ENCODE results near the gene STK38L. TPM values are rescaled to one million over a fixed set of nuclear protein-coding genes. Genes with fewer than 3 reads are reported as not detected.
A peak's percentile ranks its signal among the peaks of the same experiment; 100 is the strongest.

Gene STK38L
- total and polyA plus RNA-seq, 5 donors from 2014 or later: 10.6 to 21.7 (median 14.4) TPM

DNA sequence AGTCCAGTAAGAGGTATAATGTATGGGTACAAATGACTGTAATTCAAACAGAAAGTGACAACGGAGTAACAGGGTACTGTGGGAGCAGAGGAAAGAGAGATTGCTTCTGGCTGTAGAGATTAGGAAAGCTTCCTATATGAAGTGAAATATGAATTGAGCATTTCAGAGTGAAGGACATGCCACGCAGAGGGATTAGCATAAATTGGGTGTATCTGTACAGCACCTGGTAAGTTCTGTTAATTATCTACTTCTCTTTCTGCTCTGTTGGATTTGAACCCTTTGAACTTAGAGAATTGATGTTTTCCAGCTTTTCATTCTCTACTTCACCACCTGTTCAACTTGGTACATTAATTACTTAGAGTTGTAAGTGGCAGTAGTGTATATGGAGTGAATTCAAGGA is 8.8 kb downstream of the STK38L start:
- Mint-ChIP-seq H3K36me3 (peaks cover 27% of the 10 kb centered on the region), H3K27me3 (no peaks in the 10 kb centered on the region), H3K27ac (peak overlapping the region in 1 of 3 donors; percentile 62), H3K4me1 (peaks cover 34 to 48% (median 39%) of the 10 kb centered on the region in 4 donors), H3K4me3 (no peak overlapping the region), H3K9me3 (peaks cover 0 to 2% (median 0%) of the 10 kb centered on the region in 7 donors)
- Histone ChIP-seq H3K36me3 (ENCODE audit: control insufficient read depth, insufficient read depth, low read length) (no peaks in the 10 kb centered on the region), H3K27ac (ENCODE audit: insufficient read depth, low read length, poor library complexity, severe bottlenecking) (no peak overlapping the region), H3K4me1 (ENCODE audit: control insufficient read depth, insufficient read depth, low read length, poor library complexity, severe bottlenecking) (no peaks in the 10 kb centered on the region), H3K27me3 (ENCODE audit: control insufficient read depth, insufficient read depth, low read length) (no peaks in the 10 kb centered on the region), H3K9me3 (ENCODE audit: control insufficient read depth in 2 of 2, low read length in 2 of 2) (no peaks in the 10 kb centered on the region), H3K4me3 (ENCODE audit: low read depth, low read length) (no peak overlapping the region)
- ATAC-seq (ENCODE audit: low read depth in 2 of 2) (no peak), DNase-seq (no peak)

DNA sequence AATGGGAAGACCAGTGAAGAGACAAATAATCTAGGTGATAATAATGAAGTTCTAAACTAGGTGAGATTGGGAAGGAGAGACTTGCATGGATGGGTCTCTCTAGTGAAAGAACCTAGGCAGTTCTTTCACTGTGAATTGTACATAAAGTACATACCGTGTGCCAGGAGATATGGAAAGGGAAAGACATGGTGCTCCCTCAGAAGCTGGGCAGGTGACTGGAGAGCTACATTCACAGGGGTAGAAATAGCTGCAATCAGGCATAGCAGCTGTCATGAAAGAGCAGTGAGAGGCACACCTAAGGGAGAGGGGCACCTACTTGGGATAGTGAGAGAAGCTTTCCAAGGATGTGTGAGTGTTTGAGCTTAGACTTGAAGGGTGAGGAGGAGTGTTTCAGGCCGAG is 9.3 kb downstream of the STK38L start:
- Mint-ChIP-seq H3K27ac (peak overlapping the region in 1 of 3 donors; percentile 31), H3K36me3 (peaks cover 25% of the 10 kb centered on the region), H3K27me3 (no peaks in the 10 kb centered on the region), H3K4me3 (no peak overlapping the region), H3K4me1 (peaks cover 30 to 44% (median 35%) of the 10 kb centered on the region in 4 donors), H3K9me3 (peaks cover 0 to 2% (median 0%) of the 10 kb centered on the region in 7 donors)
- Histone ChIP-seq H3K27me3 (ENCODE audit: control insufficient read depth, insufficient read depth, low read length) (no peaks in the 10 kb centered on the region), H3K9me3 (ENCODE audit: control insufficient read depth in 2 of 2, low read length in 2 of 2) (no peaks in the 10 kb centered on the region), H3K4me3 (ENCODE audit: low read depth, low read length) (no peak overlapping the region), H3K4me1 (ENCODE audit: control insufficient read depth, insufficient read depth, low read length, poor library complexity, severe bottlenecking) (no peaks in the 10 kb centered on the region), H3K36me3 (ENCODE audit: control insufficient read depth, insufficient read depth, low read length) (no peaks in the 10 kb centered on the region), H3K27ac (ENCODE audit: insufficient read depth, low read length, poor library complexity, severe bottlenecking) (no peak overlapping the region)
- DNase-seq (no peak), ATAC-seq (ENCODE audit: low read depth in 2 of 2) (no peak)

DNA sequence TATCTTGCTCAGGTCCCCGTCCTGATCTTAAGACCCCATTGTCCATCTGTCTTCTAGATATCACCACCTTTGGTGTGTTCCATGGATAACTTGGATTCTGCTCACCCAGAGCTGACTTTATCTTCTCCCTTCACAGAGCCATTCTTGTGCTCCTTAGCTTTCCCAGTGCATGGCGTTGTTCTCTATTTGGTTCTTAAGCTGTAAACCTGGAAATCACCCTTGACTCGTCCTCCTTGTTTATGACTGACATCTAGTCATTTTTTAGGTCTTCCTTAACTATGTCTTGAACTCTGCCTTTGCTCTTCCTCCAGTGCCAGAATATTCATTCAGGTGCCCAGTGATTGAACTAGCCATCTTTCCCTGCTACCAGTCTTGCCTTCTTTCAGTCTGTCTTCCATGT is 11.7 kb downstream of the STK38L start:
- peaks cover 0 to 2% (median 0%) of the 10 kb centered on the region in 7 donors for H3K9me3 Mint-ChIP-seq
- H3K4me3 ChIP-seq (ENCODE audit: low read depth, low read length): no peak overlapping the region
- H3K36me3 Mint-ChIP-seq: peaks cover 26% of the 10 kb centered on the region
- ATAC-seq (ENCODE audit: low read depth in 2 of 2) (no peak), DNase-seq (no peak)
- no peaks in the 10 kb centered on the region for H3K36me3 ChIP-seq (ENCODE audit: control insufficient read depth, insufficient read depth, low read length)
- H3K4me1 ChIP-seq (ENCODE audit: control insufficient read depth, insufficient read depth, low read length, poor library complexity, severe bottlenecking): peaks cover 4% of the 10 kb centered on the region
- H3K27ac ChIP-seq (ENCODE audit: insufficient read depth, low read length, poor library complexity, severe bottlenecking): no peak overlapping the region
- peak overlapping the region in 1 of 3 donors; percentile 16 for H3K27ac Mint-ChIP-seq
- H3K4me3 Mint-ChIP-seq: no peak overlapping the region
- peaks cover 33 to 45% (median 36%) of the 10 kb centered on the region in 4 donors for H3K4me1 Mint-ChIP-seq
- no peaks in the 10 kb centered on the region for H3K9me3 ChIP-seq (ENCODE audit: control insufficient read depth in 2 of 2, low read length in 2 of 2)
- H3K27me3 Mint-ChIP-seq: no peaks in the 10 kb centered on the region
- H3K27me3 ChIP-seq (ENCODE audit: control insufficient read depth, insufficient read depth, low read length): no peaks in the 10 kb centered on the region

DNA sequence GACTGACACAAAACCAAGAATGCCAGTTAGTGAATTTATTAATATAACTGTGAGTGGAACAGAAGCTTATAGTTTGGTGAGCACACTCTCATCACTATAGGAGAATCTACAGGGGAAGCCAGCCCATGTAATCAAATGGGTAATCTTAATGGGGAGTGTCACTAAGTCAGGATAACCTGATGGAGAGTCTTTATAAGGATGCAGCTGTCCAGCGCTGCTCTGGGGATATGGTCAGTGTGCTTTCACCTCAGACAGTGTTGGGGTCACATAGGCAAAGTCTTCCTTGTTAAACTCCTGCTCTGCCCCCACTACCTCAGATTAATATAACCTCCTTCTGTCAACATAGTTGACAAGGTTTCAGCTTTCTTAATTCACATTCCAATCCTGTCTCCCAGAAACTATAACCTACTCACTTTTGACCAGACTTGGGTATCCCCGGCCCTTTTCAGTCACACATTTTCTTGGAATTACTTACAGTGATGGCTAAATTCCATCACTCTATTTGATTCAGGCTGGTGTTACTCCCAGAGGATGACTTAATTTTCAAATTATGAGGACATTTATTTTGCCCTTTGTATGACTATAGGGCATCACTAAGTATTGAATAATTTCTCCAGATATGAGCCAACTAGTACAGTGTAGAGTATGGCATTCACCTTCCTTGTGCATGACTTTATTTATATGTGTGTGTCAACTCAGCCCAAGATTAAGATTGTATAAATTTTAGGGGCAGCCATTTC is 13.2 kb downstream of the STK38L start:
- DNase-seq: no peak
- peaks cover 33 to 45% (median 43%) of the 10 kb centered on the region in 4 donors for H3K4me1 Mint-ChIP-seq
- no peak overlapping the region for H3K4me3 Mint-ChIP-seq

DNA sequence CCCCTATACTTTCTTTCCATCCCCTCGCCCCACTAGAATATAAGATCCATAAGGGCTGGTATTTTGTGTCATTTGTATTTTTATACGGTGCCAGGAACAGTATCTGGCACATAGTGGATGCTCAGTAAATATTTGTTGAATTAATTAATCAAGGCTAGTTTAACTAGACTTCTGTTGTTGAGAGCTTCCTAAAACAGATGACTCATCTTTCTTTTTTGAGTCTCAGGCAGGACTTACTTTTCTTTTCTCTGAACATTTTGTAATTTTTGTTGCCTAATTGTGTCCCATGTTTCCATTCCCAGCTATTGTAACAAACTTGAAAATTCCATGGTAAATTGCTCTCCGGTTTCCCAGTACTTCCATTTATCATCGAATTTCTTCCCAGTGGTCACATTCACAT is 16.7 kb downstream of the STK38L start:
- H3K27ac Mint-ChIP-seq: peak overlapping the region in 2 of 3 donors; percentile 6 to 45
- ATAC-seq (ENCODE audit: low read depth in 2 of 2) (no peak), DNase-seq (no peak)
- Histone ChIP-seq H3K4me3 (ENCODE audit: low read depth, low read length) (no peak overlapping the region), H3K4me1 (ENCODE audit: control insufficient read depth, insufficient read depth, low read length, poor library complexity, severe bottlenecking) (peaks cover 4% of the 10 kb centered on the region), H3K27ac (ENCODE audit: insufficient read depth, low read length, poor library complexity, severe bottlenecking) (no peak overlapping the region), H3K27me3 (ENCODE audit: control insufficient read depth, insufficient read depth, low read length) (no peaks in the 10 kb centered on the region), H3K36me3 (ENCODE audit: control insufficient read depth, insufficient read depth, low read length) (no peaks in the 10 kb centered on the region), H3K9me3 (ENCODE audit: control insufficient read depth in 2 of 2, low read length in 2 of 2) (no peaks in the 10 kb centered on the region)
- H3K9me3 Mint-ChIP-seq: peaks cover 0 to 5% (median 0%) of the 10 kb centered on the region in 7 donors
- no peak overlapping the region for H3K4me3 Mint-ChIP-seq
- peaks cover 15 to 38% (median 30%) of the 10 kb centered on the region in 4 donors for H3K4me1 Mint-ChIP-seq
- no peaks in the 10 kb centered on the region for H3K27me3 Mint-ChIP-seq
- H3K36me3 Mint-ChIP-seq: peaks cover 30% of the 10 kb centered on the region

More for the DNA sequence above, 13.2 kb downstream of the STK38L start:
- Mint-ChIP-seq H3K27ac (no peak overlapping the region), H3K27me3 (no peaks in the 10 kb centered on the region), H3K36me3 (peaks cover 26% of the 10 kb centered on the region), H3K9me3 (peaks cover 0 to 2% (median 0%) of the 10 kb centered on the region in 7 donors)
- no peak for ATAC-seq (ENCODE audit: low read depth in 2 of 2)
- Histone ChIP-seq H3K27ac (ENCODE audit: insufficient read depth, low read length, poor library complexity, severe bottlenecking) (no peak overlapping the region), H3K9me3 (ENCODE audit: control insufficient read depth in 2 of 2, low read length in 2 of 2) (no peaks in the 10 kb centered on the region), H3K4me3 (ENCODE audit: low read depth, low read length) (no peak overlapping the region), H3K4me1 (ENCODE audit: control insufficient read depth, insufficient read depth, low read length, poor library complexity, severe bottlenecking) (peaks cover 4% of the 10 kb centered on the region), H3K27me3 (ENCODE audit: control insufficient read depth, insufficient read depth, low read length) (no peaks in the 10 kb centered on the region), H3K36me3 (ENCODE audit: control insufficient read depth, insufficient read depth, low read length) (no peaks in the 10 kb centered on the region)

DNA sequence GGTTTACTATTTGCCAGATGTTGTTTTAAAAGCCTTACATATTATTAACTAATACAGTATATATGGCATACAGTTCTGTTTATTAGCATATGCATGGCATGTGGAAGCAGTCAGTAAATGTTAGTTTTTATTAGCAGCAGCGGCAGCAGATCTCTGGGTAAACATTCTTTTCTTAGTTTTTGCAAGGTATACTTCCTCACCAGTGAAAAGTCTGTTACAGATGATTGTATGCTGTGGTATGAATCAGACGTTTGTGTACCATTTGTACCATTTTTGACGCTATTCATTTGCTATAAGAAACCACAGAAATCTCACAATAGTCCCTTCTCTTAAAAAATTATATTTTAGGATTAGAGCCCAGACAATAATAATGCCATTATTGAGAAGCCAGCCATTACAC is 17.8 kb downstream of the STK38L start:
- peaks cover 4% of the 10 kb centered on the region for H3K4me1 ChIP-seq (ENCODE audit: control insufficient read depth, insufficient read depth, low read length, poor library complexity, severe bottlenecking)
- H3K36me3 ChIP-seq (ENCODE audit: control insufficient read depth, insufficient read depth, low read length): no peaks in the 10 kb centered on the region
- H3K27me3 ChIP-seq (ENCODE audit: control insufficient read depth, insufficient read depth, low read length): no peaks in the 10 kb centered on the region
- Mint-ChIP-seq H3K27ac (no peak overlapping the region), H3K36me3 (peaks cover 26% of the 10 kb centered on the region), H3K4me1 (peaks cover 15 to 31% (median 24%) of the 10 kb centered on the region in 4 donors), H3K4me3 (no peak overlapping the region), H3K9me3 (peaks cover 0 to 4% (median 0%) of the 10 kb centered on the region in 7 donors), H3K27me3 (no peaks in the 10 kb centered on the region)
- ATAC-seq (ENCODE audit: low read depth in 2 of 2) (no peak), DNase-seq (no peak)
- H3K4me3 ChIP-seq (ENCODE audit: low read depth, low read length): no peak overlapping the region
- no peak overlapping the region for H3K27ac ChIP-seq (ENCODE audit: insufficient read depth, low read length, poor library complexity, severe bottlenecking)
- no peaks in the 10 kb centered on the region for H3K9me3 ChIP-seq (ENCODE audit: control insufficient read depth in 2 of 2, low read length in 2 of 2)

DNA sequence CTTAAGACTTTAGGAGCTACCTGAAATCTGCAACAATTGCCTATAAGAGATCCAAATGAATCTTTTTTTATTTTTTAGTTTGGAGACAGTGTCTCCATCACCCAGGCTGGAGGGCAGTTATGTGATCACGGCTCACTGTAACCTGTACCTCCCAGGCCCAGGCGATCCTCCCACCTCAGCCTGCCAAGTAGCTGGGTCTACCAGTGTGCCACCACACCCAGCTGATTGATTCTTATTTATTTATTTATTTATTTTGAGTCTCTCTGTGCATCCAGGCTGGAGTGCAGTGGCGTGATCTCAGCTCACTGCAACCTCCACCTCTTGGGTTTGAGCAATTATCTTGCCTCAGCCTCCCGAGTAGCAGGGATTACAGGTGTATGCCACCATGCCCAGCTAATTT is 26.1 kb downstream of the STK38L start:
- Histone ChIP-seq H3K27ac (ENCODE audit: insufficient read depth, low read length, poor library complexity, severe bottlenecking) (no peak overlapping the region), H3K36me3 (ENCODE audit: control insufficient read depth, insufficient read depth, low read length) (no peaks in the 10 kb centered on the region), H3K4me3 (ENCODE audit: low read depth, low read length) (no peak overlapping the region), H3K27me3 (ENCODE audit: control insufficient read depth, insufficient read depth, low read length) (no peaks in the 10 kb centered on the region), H3K9me3 (ENCODE audit: control insufficient read depth in 2 of 2, low read length in 2 of 2) (no peaks in the 10 kb centered on the region), H3K4me1 (ENCODE audit: control insufficient read depth, insufficient read depth, low read length, poor library complexity, severe bottlenecking) (no peaks in the 10 kb centered on the region)
- DNase-seq: no peak
- ATAC-seq (ENCODE audit: low read depth in 2 of 2): no peak
- Mint-ChIP-seq H3K4me3 (no peak overlapping the region), H3K9me3 (peaks cover 0 to 6% (median 0%) of the 10 kb centered on the region in 7 donors), H3K27me3 (no peaks in the 10 kb centered on the region), H3K36me3 (peaks cover 23% of the 10 kb centered on the region), H3K4me1 (peaks cover 5 to 31% (median 17%) of the 10 kb centered on the region in 4 donors), H3K27ac (no peak overlapping the region)

DNA sequence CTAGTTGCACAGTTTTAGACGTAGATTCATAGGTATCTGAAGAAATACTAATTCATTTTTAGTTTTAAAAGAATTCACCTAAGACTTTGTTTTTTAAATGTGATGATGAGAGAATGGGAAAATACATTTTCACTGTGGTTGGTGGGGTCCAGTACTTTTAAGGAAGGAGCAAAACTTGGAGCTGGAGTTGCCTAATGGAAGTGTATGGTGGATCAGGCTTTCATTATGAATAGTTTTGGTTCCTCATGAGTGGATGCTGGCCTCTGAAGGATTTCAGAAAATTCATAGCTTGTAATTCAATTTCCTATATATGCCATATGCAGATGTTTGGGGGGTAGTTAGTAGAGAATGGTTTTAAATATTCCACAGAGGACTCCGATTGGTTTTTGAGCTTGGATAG is 27.1 kb downstream of the STK38L start:
- Histone ChIP-seq H3K9me3 (ENCODE audit: control insufficient read depth in 2 of 2, low read length in 2 of 2) (no peaks in the 10 kb centered on the region), H3K27ac (ENCODE audit: insufficient read depth, low read length, poor library complexity, severe bottlenecking) (no peak overlapping the region), H3K36me3 (ENCODE audit: control insufficient read depth, insufficient read depth, low read length) (no peaks in the 10 kb centered on the region), H3K4me3 (ENCODE audit: low read depth, low read length) (no peak overlapping the region), H3K4me1 (ENCODE audit: control insufficient read depth, insufficient read depth, low read length, poor library complexity, severe bottlenecking) (no peaks in the 10 kb centered on the region), H3K27me3 (ENCODE audit: control insufficient read depth, insufficient read depth, low read length) (no peaks in the 10 kb centered on the region)
- Mint-ChIP-seq H3K4me1 (peaks cover 5 to 32% (median 18%) of the 10 kb centered on the region in 4 donors), H3K9me3 (peaks cover 0 to 6% (median 0%) of the 10 kb centered on the region in 7 donors), H3K4me3 (no peak overlapping the region), H3K27ac (no peak overlapping the region), H3K27me3 (no peaks in the 10 kb centered on the region), H3K36me3 (peaks cover 22% of the 10 kb centered on the region)
- ATAC-seq (ENCODE audit: low read depth in 2 of 2) (no peak), DNase-seq (no peak)
